ENCODE results near the gene ZNF432. TPM values are rescaled to one million over a fixed set of nuclear protein-coding genes. Genes with fewer than 3 reads are reported as not detected.

Gene ZNF432
- total and polyA plus RNA-seq, 10 of the 15 experiments (the other 5 are each of a cell fraction or from before 2014, with no cell fraction given) = 1.7 to 7.2 (median 4.3) TPM

- TF ChIP-seq BCLAF1 (IDR thresholded peaks at IDR 0.05) (no peak), ZZZ3 (IDR thresholded peaks at IDR 0.05; ENCODE audit: control insufficient read depth, insufficient read length, low read depth) (no peak), NR2F1 (conservative IDR thresholded peaks at IDR 0.05) (no peak), BCL3 (IDR thresholded peaks at IDR 0.05; ENCODE audit: borderline replicate concordance, insufficient read depth, low read depth, low read length, poor library complexity, severe bottlenecking) (no peak), PRDM15 (CRISPR knock-in tag; IDR thresholded peaks at IDR 0.05) (no peak), GABPA (IDR thresholded peaks at IDR 0.05; ENCODE audit: low read depth) (0 out of 2 replicates have a peak, but pooled peaks have one; percentile 44), SREBF2 (IDR thresholded peaks at IDR 0.05; ENCODE audit: low read length) (no peak), ZBTB40 (IDR thresholded peaks at IDR 0.05; ENCODE audit: borderline replicate concordance) (no peak; the same call in 1 of the 2 replicates), RUNX3 (IDR thresholded peaks at IDR 0.05; ENCODE audit: low read length) (peak; percentile 92), ZBED1 (IDR thresholded peaks at IDR 0.05; ENCODE audit: borderline replicate concordance) (no peak), CEBPB (IDR thresholded peaks at IDR 0.05; ENCODE audit: borderline replicate concordance in 1 of 2, low read depth in 2 of 2, low read length in 2 of 2) (no peak), RFX5 (IDR thresholded peaks at IDR 0.05; ENCODE audit: low read depth, low read length) (no peak), JUNB (IDR thresholded peaks at IDR 0.05) (no peak), KLF5 (IDR thresholded peaks at IDR 0.05; ENCODE audit: partially characterized antibody) (peak; percentile 55), WRNIP1 (IDR thresholded peaks at IDR 0.05; ENCODE audit: borderline replicate concordance, low read depth, low read length) (0 out of 2 replicates have a peak, but pooled peaks have one; percentile 24), STAT1 (conservative IDR thresholded peaks at IDR 0.05) (peak; percentile 73; the same call in 1 of the 2 replicates)
Observed at GRCh38 chr19:51986309-51987291, 62.0 kb downstream of the ZNF432 start, which contains the start of gene ZNF350 (continued).
